Endothelial cell of umbilical vein (primary cell): ENCODE data around the gene MESD. TPM values are rescaled to one million over a fixed set of nuclear protein-coding genes. Genes with fewer than 3 reads are reported as not detected.

Source experiments
- BruUV-seq: library from RNA; stranded (reverse); fragments of 400-500 nt; replicated peaks from 2 replicates; lab custom pipeline; 2021; lab: Mats Ljungman, UMichigan
- CTCF ChIA-PET: fragments of 300-600, 350-600 bp; sonication (Branson Sonifier 250); formaldehyde crosslinking; loops from one replicate; lab custom pipeline; 2021; ENCODE audit warnings: antibody characterized with exemption, inconsistent platforms; lab: Charles Lee
- POLR2A ChIA-PET: fragments of 300-600, 350-600 bp; sonication (Branson Sonifier 250); formaldehyde crosslinking; loops from one replicate; lab custom pipeline; 2021; ENCODE audit warnings: antibody characterized with exemption, inconsistent platforms; lab: Charles Lee
- DNase-seq: peaks from one replicate; pipeline ENCODE4 v3.0.0-alpha.2; 2011; ENCODE audit warnings: low read depth, low spot score
- FAIRE-seq: peaks from 2 replicates; lab custom pipeline; 2011; peaks lifted over from hg19 to GRCh38; lab: Jason Lieb, UNC
- H2AFZ ChIP-seq: 2 replicates; pipeline ENCODE4 v1.6.0; 2012; ENCODE audit warnings: low read depth, low read length, control low read depth, inconsistent platforms
- H3K27ac ChIP-seq: 2 replicates; pipeline ENCODE4 v1.5.1; 2011; ENCODE audit warnings: low read depth, mild to moderate bottlenecking, control low read depth, low read length, moderate library complexity; ENCODE audit not compliant: insufficient read depth
- H3K27me3 ChIP-seq, 2 experiments: 2 replicates each; pipeline versions ENCODE4 v1.6.0 to v1.6.1; 2011; ENCODE audit warnings: low read length in 2 of 2, mixed read lengths in 1 of 2; ENCODE audit not compliant: control insufficient read depth in 2 of 2, insufficient read depth in 2 of 2
- H3K36me3 ChIP-seq, 2 experiments: 2 replicates in 1 of 2; 3 replicates in 1 of 2; pipeline ENCODE4 v1.5.1; 2011; ENCODE audit warnings: low read length in 2 of 2, mild to moderate bottlenecking in 1 of 2, moderate library complexity in 1 of 2; ENCODE audit not compliant: control insufficient read depth in 2 of 2, insufficient read depth in 2 of 2; ENCODE audit errors: extremely low read depth in 1 of 2
- H3K4me1 ChIP-seq: 3 replicates; pipeline ENCODE4 v1.5.1; 2011; ENCODE audit warnings: mild to moderate bottlenecking, low read length; ENCODE audit not compliant: control insufficient read depth, insufficient read depth; ENCODE audit errors: extremely low read depth
- H3K4me2 ChIP-seq: 2 replicates; pipeline ENCODE4 v1.6.1; 2011; ENCODE audit warnings: low read length, control low read depth, mixed read lengths; ENCODE audit not compliant: insufficient read depth
- H3K4me3 ChIP-seq, 3 experiments: fragments of 200-600 bp in 1 of 3; sonication (generic), shearing (Covaris generic) in 1 of 3; replicated peaks in 1 of 3; 2 replicates each; pipeline ENCODE4 v1.5.1; 2011 to 2016; ENCODE audit warnings: control low read depth in 3 of 3, low read length in 3 of 3, mild to moderate bottlenecking in 2 of 3, inconsistent platforms in 1 of 3, low read depth in 1 of 3, moderate library complexity in 1 of 3; ENCODE audit not compliant: insufficient read depth in 1 of 3
- H3K79me2 ChIP-seq: 2 replicates; pipeline ENCODE4 v1.6.0; 2012; ENCODE audit warnings: low read length, inconsistent platforms; ENCODE audit not compliant: control insufficient read depth, insufficient read depth
- H3K9ac ChIP-seq: replicated peaks from 2 replicates; pipeline ENCODE3; 2011; ENCODE audit warnings: low read length, control low read depth; ENCODE audit not compliant: insufficient read depth; ENCODE audit errors: extremely low read depth
- H3K9me1 ChIP-seq: replicated peaks from 3 replicates; pipeline ENCODE4 v1.6.0; 2011; ENCODE audit warnings: mild to moderate bottlenecking, low read length; ENCODE audit not compliant: control insufficient read depth, insufficient read depth; ENCODE audit errors: extremely low read depth
- H3K9me3 ChIP-seq: replicated peaks from 2 replicates; pipeline ENCODE4 v1.5.1; 2012; ENCODE audit warnings: low read length, inconsistent platforms; ENCODE audit not compliant: control insufficient read depth, insufficient read depth
- H4K20me1 ChIP-seq: replicated peaks from 2 replicates; pipeline ENCODE3; 2011; ENCODE audit warnings: mild to moderate bottlenecking, low read length; ENCODE audit not compliant: control insufficient read depth, insufficient read depth; ENCODE audit errors: extremely low read depth
- EZH2 ChIP-seq: IDR thresholded peaks from 2 replicates; pipeline ENCODE4 v1.6.1; 2012; ENCODE audit warnings: borderline replicate concordance, low read depth, mild to moderate bottlenecking, moderate library complexity, low read length, inconsistent platforms; ENCODE audit not compliant: severe bottlenecking
- FOS ChIP-seq: IDR thresholded peaks from 2 replicates; pipeline ENCODE4 v1.6.1; 2011; ENCODE audit warnings: mild to moderate bottlenecking, low read length, moderate library complexity, borderline replicate concordance; ENCODE audit not compliant: insufficient read depth
- JUN ChIP-seq: IDR thresholded peaks from 2 replicates; pipeline ENCODE4 v1.6.1; 2011; ENCODE audit warnings: borderline replicate concordance, low read depth; ENCODE audit not compliant: insufficient read length, insufficient read depth
- MAX ChIP-seq: IDR thresholded peaks from 2 replicates; pipeline ENCODE4 v1.6.1; 2011; ENCODE audit not compliant: insufficient read depth, insufficient read length
- MYC ChIP-seq: IDR thresholded peaks from one replicate; pipeline ENCODE4 v1.6.1; 2011; ENCODE audit warnings: mild to moderate bottlenecking, low read depth, low read length
- POLR2AphosphoS5 ChIP-seq: IDR thresholded peaks from 2 replicates; pipeline ENCODE4 v1.6.1; 2012; ENCODE audit warnings: low read depth, mild to moderate bottlenecking, control low read depth, low read length, moderate library complexity; ENCODE audit not compliant: insufficient read depth
- dilution Hi-C: fragments of 300-500 bp; cut with MboI; formaldehyde crosslinking; loops from one replicate; pipeline ENCODE4 v1.15.0; 2019; ENCODE audit warnings: low sequenced_read_pairs; ENCODE audit not compliant: extremely low pct_ligation_motif_present
- intact Hi-C: fragments of 100-400 bp; cut with micrococcal nuclease; formaldehyde crosslinking; loops from one replicate; pipeline ENCODE4 v1.10.0; 2022
- polyA plus RNA-seq, 4 experiments: library from polyadenylated mRNA; depleted of rRNA in 3 of 4; stranded (reverse) in 3 of 4; unstranded in 1 of 4; fragments of >200 nt; gene quantifications; 2 replicates each; pipeline versions ENCODE4 v1.2.1 to v1.2.3, GENCODE V29; 2011 to 2012; ENCODE audit warnings: missing spikeins in 1 of 4
- total RNA-seq: library from RNA; stranded (reverse); gene quantifications from 2 replicates; pipeline ENCODE4 v1.2.3, GENCODE V29; 2021
- TF ChIP-seq, protein P1 (sequence below), 2 donors: IDR thresholded peaks; 1 replicate in 1 of 2; 2 replicates in 1 of 2; pipeline ENCODE4 v1.5.1; 2011; ENCODE audit warnings: low read length in 2 of 2, mild to moderate bottlenecking in 2 of 2, moderate library complexity in 2 of 2, control low read depth in 1 of 2, inconsistent platforms in 1 of 2, low read depth in 1 of 2; ENCODE audit not compliant: insufficient read depth in 1 of 2; ENCODE audit errors: extremely low read depth in 1 of 2

Gene MESD
- total and polyA plus RNA-seq, 2 donors (not counting 3 experiments of a cell fraction or from before 2014, with no cell fraction given): 12.8 to 30.5 TPM

DNA sequence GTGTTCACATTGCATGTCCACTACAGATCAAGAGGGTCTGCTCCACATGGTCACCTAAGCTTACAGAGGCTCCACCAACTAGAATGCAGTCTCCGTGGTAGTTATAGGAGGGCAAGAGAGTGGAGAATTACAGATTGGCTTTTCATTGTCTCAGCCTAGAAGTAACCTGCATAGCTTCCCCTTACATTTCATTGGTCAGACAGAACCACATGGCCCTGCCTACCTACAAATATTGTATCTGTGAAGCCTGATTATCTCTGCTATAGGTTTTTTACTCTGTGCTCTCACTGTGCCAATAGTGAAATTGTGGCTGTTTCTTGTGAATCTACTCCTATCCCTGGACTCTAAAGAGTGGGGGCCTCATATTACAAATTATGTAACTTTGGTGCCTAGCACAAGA lies 8.6 kb upstream of the MESD start:
- H3K27ac ChIP-seq: no peak overlapping the region
- H3K4me2 ChIP-seq: no peak overlapping the region
- no peak overlapping the region for H3K9ac ChIP-seq
- FAIRE-seq (no peak), DNase-seq (no peak)
- H4K20me1 ChIP-seq: no peaks in the 10 kb centered on the region
- POLR2A ChIA-PET: no interaction called here
- H3K4me3 ChIP-seq: no peak overlapping the region
- no peaks in the 10 kb centered on the region for H3K27me3 ChIP-seq
- CTCF ChIA-PET: interaction anchor here (1.3 to 8.6 kb wide), 3 partner anchors 21 to 268 kb away, joined by 3 to 114 read pairs (median 52); no protein-coding TSS in a partner anchor
- peaks cover 16% of the 10 kb centered on the region for H3K4me1 ChIP-seq
- intact Hi-C loops (loop anchor here (10.0 kb wide), 1 partner anchor 1147 kb away; no protein-coding TSS in a partner anchor), dilution Hi-C loops (no loop called here)
- TF ChIP-seq FOS (no peak), JUN (no peak), MYC (no peak), MAX (no peak), EZH2 (no peak), POLR2AphosphoS5 (no peak)
- TF ChIP-seq, protein P1, sequence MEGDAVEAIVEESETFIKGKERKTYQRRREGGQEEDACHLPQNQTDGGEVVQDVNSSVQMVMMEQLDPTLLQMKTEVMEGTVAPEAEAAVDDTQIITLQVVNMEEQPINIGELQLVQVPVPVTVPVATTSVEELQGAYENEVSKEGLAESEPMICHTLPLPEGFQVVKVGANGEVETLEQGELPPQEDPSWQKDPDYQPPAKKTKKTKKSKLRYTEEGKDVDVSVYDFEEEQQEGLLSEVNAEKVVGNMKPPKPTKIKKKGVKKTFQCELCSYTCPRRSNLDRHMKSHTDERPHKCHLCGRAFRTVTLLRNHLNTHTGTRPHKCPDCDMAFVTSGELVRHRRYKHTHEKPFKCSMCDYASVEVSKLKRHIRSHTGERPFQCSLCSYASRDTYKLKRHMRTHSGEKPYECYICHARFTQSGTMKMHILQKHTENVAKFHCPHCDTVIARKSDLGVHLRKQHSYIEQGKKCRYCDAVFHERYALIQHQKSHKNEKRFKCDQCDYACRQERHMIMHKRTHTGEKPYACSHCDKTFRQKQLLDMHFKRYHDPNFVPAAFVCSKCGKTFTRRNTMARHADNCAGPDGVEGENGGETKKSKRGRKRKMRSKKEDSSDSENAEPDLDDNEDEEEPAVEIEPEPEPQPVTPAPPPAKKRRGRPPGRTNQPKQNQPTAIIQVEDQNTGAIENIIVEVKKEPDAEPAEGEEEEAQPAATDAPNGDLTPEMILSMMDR (IDR thresholded peaks at IDR 0.05; ENCODE audit: extremely low read depth in 1 of 2, insufficient read depth in 1 of 2, low read depth in 1 of 2, low read length in 2 of 2): no peak
- peaks cover 27% of the 10 kb centered on the region for H3K79me2 ChIP-seq
- H3K9me3 ChIP-seq: no peaks in the 10 kb centered on the region
- H3K9me1 ChIP-seq: no peaks in the 10 kb centered on the region
- no TSS peak for BruUV-seq
- H3K36me3 ChIP-seq: no peaks in the 10 kb centered on the region
- no peak overlapping the region for H2AFZ ChIP-seq
